ENCODE results near the gene TSPAN14.
"Not testable (repeated sequence)": the region's sequence is repeated elsewhere in the genome, so short reads cannot be mapped to it uniquely, and the experiment has no call there.

TSPAN14 gene

DNA sequence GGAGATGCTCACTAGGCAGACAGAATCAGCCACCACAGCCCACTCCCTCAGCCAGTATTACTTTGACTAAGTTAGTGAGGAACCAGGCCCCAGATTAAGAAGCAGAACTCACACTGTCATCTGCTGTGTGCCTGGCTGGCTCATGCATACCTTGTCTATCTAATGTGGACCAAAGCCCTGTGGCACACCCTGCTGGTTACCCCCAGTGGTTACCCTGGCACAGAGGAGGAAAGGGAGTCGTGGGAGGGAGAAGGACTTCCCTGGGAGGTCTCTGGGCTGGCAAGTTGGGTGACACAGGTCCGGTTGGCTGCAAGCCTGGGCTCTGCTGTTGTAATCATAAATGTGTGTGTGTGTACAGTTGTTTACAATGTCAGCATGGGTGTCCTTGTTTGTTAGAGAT is 76.1 kb downstream of the TSPAN14 start:
- DNase-seq, result no peak

GRCh38 chr10:80530816-80531215 is 76.7 kb downstream of the TSPAN14 start:
- no peak for DNase-seq

- no peak for DNase-seq
Measured at GRCh38 chr10:80532571-80532970, 78.5 kb downstream of the TSPAN14 start.

- DNase-seq, result not testable (repeated sequence)
Measured at GRCh38 chr10:80534059-80534458, 79.9 kb downstream of the TSPAN14 start.

DNA sequence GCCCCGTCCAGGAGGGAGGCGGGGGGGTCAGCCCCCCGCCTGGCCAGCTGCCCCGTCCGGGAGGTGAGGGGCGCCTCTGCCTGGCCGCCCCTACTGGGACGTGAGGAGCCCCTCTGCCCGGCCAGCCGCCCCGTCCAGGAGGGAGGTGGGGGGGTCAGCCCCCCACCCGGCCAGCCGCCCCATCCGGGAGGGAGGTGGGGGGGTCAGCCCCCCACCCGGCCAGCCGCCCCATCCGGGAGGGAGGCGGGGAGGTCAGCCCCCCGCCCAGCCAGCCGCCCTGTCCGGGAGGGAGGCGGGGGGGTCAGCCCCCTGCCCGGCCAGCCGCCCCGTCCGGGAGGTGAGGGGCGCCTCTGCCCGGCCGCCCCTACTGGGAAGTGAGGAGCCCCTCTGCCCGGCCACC is 80.5 kb downstream of the TSPAN14 start:
- not testable (repeated sequence) for DNase-seq

- peak; percentile 18 for DNase-seq
Measured at GRCh38 chr10:80535671-80536360, 81.7 kb downstream of the TSPAN14 start.

GRCh38 chr10:80536361-80536835 is 82.3 kb downstream of the TSPAN14 start:
- no peak for DNase-seq

DNA sequence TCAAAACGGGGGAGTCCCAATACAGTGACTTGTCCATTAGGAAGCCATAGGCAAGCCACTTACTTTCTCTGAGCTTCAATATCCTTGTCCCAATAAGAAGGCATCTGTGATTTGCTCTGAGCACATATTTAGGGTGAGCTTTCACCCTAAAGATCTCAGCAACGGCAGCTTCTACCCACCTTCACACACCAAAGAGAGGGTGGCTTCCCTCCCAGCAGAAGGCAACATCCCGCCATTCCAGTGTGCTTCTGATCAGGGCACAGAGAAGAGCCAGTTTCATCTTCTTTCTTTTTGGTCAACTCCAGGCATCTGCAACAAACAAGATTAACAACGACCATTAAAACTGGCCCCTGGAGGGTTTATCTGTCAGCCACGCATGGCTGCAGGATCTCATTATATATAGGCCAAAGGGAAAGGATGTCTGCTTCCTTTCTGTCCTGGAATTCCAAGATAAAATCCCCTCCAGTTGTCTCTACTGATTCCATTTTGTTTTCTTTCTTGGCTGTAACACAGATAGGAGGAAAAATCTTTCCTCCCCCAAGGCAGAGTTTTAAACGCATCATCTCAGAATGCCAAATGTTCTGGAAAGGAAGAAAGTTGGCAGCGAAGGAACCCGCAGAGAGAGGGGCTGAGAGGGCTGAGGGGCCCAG is 83.1 kb downstream of the TSPAN14 start:
- DNase-seq, result no peak

- DNase-seq, result no peak
Measured at GRCh38 chr10:80537736-80538480, 83.8 kb downstream of the TSPAN14 start, which contains the start of gene SH2D4B. SH2D4B (plus strand) TSS chr10:80537902; CDS start chr10:80538332, 430 bp downstream.

DNA sequence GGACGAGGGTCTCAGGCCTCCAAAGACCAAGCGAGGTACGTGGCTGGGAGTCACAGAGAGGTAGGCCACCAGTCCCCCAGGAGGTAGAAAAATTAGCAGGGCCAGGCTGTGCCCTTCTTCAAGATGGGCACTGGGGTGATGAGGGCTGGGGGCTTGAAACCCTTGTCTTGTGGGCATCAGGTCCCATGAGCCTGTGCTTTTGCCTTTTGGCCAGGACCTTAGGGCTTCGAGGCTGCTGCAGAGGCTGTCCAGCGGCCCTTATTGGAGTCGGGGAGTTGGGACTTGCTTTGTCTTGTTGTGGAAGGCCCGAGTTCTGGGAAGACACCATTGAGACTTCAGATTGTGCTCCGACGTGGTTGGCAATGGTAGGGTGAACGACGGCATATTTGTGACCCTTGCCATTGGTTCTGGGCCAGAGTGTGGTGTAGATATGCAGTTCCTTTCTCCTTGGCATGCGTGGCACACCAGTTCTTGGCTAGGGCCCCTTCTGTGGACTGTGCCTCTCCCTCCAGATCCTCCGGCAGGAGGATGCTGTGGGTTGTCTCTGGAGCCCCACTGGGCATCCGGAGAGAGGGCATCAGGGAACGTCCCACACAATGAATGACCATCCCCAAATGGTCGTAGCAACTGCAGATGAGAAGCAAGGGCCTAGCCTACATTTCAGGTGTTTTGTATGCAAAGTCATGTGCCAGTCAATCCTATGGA is 84.5 kb downstream of the TSPAN14 start:
- DNase-seq, result no peak

GRCh38 chr10:80539421-80540031 is 85.4 kb downstream of the TSPAN14 start:
- DNase-seq, result no peak

DNA sequence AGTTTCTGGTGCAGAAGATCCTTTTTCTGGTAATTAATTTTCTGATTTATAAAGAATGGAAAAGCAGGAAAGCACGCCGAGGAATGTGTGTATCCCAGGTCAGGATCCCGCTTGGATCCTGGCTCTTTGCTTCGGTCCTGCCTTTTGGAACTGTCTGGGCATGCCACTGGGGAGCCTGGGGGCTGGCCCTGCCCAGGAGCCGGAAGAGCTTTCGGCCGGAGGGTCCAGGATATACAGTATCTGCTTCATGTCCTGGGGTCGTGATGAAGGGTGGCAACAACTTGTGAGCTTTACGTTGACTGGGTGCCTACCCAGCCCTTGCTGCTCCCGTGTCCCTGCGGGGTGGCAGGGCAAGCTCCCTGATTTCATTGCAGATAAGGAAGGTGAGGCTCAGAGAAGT is 86.0 kb downstream of the TSPAN14 start:
- no peak for DNase-seq

- DNase-seq, result no peak
Measured at GRCh38 chr10:80540618-80540980, 86.5 kb downstream of the TSPAN14 start.

DNA sequence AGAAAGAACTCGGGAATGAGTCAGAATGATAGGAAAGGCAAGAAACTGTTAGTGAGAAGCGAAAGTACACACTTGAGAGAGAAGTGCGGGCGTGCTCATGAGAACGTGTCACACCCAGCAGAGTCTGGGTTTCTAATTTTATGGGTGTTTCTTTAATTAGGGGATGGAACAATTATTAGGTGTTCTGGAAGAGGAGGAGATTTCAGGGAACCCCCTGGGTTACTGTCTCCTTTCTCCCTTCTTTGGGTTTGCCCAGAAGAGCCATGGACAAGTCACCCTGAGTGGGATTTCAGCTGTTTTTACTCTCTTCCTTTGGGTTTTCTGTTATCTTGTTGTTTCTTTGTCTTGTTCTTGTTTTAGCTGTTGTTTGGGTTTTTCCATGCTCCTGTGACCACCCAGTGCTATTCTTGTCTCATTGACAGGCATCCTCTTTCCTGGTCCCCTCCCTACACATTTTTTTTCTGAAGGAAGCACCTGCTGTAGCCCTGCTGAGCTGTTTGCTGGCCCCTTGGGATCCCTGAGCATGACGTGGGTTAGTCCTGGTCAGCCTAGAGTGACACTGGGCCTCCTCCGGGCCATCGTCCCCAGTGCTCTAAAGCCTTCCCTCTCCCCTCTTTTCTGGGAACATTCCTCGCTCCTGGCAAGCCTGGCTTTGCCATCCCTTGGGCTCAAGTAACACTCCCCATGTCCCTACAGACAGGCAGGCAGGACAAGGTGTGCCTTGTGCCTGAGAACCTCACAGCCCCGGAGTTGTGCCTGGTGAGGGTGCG is 87.1 kb downstream of the TSPAN14 start:
- no peak for DNase-seq

DNA sequence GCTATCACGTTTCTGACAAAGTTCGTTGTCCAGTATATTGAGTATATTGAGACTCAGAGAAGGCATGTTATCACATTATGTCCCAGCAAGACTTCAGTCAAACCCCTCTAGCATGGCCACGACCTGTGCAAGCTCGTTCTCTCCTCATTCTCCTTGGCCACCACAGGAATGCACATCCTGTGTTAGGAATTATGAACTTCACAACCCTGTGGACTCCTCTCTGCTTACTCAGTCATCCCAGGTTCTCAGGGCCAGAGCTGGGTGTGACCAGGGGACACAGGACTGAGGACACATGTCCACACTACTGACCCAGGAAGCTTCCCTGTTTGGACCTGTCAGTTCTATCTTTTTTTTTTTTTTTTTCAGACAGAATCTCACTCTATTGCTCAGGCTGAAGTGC is 87.9 kb downstream of the TSPAN14 start:
- no peak for DNase-seq

DNA sequence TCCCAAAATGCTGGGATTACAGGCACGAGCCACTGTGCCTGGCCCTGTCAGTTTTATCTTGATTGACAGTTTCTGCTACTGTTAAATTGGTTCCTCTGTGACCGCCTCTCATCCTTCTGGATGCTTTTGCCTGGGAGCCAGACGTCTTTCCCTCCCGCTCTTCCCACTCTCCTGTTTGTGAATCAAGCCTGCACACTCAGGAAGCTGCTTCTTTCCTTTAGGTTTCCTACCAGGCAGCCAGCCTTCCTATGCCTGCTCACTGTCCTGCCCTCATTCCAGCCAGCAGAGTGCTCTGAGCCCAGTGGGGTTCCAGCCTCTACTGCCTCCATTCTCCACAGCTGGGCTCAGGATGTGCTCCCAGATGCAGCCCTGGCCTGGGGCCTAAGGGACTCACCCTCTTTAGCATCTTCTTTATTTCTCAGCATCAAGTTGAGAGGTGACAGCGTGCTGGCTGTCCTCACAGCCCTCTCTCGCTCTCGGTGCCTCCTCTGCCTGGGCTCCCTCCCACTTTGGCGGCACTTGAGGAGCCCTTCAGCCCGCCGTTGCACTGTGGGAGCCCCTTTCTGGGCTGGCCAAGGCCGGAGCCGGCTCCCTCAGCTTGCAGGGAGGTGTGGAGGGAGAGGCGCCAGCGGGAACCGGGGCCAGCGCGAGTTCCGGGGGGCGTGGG is 88.7 kb downstream of the TSPAN14 start:
- no peak for DNase-seq

GRCh38 chr10:80543319-80543672 is 89.2 kb downstream of the TSPAN14 start:
- DNase-seq, result not testable (repeated sequence)

DNA sequence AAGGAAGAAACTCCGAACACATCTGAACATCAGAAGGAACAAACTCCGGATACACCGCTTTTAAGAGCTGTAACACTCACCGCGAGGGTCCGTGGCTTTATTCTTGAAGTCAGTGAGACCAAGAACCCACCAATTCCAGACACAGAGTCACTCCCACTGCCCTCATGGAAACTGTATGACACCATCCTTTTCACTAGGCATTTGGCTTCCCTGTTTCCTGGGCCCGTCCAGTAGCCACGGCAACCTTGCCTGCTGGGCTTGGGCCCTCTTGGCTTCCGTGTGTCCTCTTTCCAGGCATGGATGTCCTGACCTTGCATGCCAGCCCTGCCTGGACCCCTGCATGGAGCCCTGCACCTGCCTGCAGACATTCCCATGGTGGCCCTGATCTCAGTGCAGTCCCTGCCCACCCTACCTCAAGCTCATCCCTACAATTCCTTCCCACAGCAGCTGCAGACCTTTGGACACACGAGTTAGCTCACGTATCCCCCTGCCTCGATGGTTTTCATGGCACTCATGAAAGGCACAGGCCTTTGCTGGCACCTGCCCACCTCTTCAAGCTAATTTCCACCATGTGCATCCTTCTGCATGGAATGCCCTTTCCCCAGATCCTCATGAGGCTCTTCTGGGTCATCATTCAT is 90.3 kb downstream of the TSPAN14 start:
- DNase-seq, result no peak

GRCh38 chr10:80545258-80545881 is 91.3 kb downstream of the TSPAN14 start:
- DNase-seq, result no peak

GRCh38 chr10:80552151-80552646 is 98.1 kb downstream of the TSPAN14 start:
- DNase-seq, result no peak

Data from NCI-H526 treated with DMSO at 0.1 percent for 48 hours (cell line).